GM19372 (cell line): ENCODE data around the gene MRC2.
"Not testable (repeated sequence)": the region's sequence is repeated elsewhere in the genome, so short reads cannot be mapped to it uniquely, and the experiment has no call there.

Experiments used
- ATAC-seq: cut with Tn5 transposase; IDR thresholded peaks from one replicate; pipeline ENCODE4 v1.9.1; 2021; ENCODE audit warnings: mild to moderate bottlenecking, low read depth, moderate library complexity; ENCODE audit not compliant: unreplicated experiment

Gene MRC2

DNA sequence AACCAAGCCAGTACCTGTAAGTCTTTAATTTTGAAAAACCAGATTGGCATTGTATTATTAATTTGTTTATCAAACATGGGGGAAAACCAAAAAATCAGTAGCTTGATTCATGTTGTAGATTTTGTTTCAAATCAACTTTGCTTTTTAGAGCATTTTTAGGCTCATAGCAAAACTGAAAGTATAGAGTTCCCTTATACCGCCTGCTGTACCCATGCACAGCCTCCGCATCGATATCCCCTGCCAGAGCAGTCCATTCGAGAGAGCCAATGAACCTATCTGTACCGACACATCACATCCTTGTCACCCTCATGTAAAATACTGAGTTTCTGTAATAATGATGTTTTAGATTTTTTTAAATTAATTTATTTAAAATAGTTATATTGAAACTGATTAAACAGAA is 16.2 kb upstream of the MRC2 start:
- no peak for ATAC-seq

DNA sequence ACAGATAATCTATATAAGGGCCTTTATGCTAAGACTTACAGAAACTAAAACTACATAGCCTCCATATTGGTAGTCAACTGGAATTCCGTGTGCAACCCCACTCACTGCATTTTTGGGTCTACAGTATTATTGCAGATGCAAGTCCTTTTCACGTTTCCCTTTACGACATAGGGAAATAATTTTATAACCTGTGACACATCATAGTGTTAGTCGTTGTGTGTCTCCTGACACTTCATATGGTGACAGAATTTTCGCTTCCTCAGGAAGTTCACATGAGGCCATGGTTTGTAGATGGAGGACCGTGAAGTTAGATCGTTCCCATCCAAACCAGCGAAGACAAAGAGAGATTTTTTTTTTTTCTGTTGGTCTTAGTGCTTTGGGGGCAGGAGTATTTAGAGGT is 15.7 kb upstream of the MRC2 start:
- no peak for ATAC-seq

DNA sequence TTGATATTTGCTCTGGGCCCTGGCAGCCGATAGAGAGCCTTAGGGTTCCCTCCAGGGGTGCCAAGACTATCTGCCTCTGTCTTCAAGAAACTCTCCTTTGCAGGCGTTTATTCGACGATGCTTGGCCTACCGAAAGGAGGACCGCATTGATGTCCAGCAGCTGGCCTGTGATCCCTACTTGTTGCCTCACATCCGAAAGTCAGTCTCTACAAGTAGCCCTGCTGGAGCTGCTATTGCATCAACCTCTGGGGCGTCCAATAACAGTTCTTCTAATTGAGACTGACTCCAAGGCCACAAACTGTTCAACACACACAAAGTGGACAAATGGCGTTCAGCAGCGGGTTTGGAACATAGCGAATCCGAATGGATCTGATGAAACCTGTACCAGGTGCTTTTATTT is 15.2 kb upstream of the MRC2 start:
- not testable (repeated sequence) for ATAC-seq

DNA sequence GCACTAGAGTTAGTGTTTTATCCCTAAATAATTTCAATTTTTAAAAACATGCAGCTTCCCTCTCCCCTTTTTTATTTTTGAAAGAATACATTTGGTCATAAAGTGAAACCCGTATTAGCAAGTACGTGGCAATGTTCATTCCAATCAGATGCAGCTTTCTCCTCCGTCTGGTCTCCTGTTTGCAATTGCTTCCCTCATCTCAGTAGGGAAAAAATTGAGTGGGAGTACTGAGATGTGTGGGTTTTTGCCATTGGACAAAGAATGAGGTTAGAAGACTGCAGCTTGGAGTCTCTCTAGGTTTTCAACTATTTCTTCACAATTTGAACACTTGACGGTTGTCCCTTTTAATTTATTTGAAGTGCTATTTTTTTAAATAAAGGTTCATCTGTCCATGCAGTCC is 14.4 kb upstream of the MRC2 start:
- ATAC-seq = not testable (repeated sequence)

DNA sequence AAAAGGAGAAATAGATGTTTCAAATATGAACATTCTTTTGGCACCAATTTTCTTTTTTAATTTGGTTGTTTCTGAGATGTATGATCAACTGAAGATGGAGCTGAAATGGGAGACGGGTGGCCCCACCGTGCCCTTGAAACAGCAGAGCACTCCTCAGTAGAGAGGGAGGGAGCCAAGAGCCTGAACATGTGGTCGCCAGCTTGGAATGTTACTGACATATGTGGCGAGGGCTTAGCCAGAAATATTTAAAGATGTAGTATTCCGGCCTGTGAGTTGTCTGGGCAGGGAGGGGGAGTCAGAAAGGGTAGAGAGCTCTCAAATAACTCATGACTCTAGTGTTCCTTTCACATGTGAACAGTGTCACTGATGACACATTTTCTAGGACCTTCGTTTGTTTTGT is 13.3 kb upstream of the MRC2 start:
- no peak for ATAC-seq

DNA sequence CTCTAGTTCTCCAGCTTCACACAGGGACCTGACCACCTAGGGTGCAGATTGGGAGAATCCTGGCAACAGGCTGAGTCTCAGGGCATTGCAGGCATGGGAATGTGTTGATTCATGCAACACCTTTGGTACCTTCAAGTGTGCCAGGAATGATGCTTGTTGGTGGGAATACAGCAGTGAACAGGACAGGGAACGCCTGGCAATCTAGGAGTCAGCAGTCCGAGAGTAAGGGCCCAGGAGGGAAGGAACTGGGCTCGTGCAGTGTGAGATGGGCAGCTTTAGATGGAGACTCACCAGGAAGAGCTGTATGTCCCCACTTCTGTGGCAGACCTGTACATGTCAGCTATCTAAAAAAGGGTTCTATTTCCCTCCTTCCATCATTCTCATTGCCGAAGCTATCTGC is 12.0 kb upstream of the MRC2 start:
- no peak for ATAC-seq

DNA sequence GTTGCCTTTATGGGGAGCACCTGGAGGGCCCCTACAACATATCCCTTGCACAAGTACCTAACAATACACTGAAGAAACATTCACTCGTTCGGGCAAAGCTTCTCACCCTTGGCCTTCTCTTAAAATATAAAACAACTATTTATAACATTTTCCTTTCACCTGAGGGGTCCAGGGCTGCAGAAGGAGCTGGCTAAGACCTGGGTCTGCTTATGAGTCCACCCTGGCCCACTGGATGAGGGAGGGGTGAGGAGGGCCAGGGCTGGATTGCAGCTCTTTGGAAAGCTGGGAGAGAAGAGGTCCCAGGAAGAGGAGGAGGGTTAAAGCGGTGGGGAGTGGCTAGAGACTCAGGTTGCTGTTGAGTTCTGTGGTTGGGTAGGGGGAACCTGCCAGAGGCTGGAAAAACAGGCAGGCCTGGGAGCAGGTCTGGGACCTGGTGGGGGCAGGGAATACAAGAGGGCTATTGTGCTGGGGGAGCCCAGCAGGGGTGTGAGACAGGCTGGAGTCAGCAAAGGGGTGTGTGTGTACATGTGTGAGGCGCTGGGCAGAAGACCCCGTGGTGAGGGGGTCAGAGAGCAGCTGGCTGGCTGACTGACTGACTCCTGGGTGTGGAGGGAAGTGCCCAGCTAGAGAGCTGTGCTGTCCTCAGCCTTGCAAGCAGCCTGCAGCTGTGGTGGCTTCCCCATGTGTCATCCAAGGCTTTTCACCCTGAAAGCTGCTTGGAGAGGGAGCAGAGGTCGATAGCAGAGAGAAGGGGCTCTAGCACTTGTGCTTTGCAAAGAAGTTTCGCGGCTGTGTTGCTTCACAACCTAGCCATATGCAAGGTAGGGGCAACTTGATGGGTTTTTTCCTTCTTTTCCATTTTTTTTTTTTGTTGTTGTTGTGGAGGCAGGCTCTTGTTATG is 10.2 kb upstream of the MRC2 start:
- ATAC-seq = no peak

DNA sequence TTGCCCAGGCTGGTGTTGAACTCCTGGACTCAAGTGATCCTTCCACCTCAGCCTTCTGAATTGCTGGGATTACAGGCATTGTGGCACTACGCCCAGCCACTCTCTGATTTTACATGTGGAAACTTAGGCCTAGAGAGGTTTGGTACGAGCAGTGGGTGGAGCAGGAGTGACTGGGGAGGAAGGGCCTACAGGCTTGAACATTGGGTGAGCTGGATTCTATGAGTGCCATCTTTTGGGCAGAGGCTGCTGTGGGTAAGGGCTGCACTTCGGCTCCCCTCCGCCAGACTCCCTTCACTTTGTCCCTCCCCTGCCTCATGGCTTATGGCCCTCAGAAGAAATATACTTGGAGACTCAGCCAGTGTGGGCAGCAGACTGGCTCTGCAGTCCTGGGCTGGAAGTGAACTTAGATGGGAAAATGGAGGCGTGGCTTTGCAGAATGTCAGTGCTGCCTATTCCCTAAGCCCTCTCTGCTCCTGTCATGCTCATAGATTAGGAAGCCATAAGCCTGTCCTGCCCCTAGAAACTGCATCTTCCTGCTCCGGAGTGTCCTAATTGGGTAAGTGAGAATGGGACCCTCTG is 9.5 kb upstream of the MRC2 start:
- ATAC-seq = no peak

DNA sequence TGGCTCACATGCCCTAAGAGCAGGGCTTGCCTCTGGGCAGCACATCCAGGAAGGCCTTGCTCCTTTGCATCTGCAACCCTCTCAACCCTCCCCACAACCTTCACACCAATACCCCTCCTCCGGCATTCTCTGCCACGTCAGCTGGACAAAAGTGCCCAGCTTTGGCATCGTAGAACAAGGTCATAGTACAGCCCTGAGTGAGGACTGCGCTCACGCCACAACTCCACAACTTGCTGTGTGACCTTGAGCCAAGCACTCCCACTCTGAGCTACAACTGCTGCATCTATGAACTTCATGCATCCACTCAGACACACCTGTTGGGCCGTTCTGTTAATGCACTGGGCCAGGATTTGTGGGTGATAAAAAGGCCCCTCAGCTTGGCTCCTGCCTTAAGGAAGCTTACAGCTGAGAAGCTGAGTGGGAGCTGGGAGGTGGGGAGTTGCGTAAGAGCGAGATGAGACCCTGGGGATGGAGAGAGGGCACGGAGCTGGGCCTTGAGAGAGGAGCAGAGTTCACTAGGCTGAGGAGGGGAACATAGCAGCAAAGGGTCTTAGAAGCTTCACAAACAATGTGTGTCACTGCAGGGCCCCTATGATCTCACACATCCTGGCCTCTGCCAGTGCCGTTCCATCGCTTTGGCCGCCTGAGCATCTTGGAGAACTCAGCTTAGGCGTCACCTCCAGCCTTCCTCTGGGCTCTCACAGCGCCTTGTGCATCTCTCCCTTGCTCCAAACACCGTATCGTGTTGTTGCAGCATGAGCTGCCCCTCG is 8.6 kb upstream of the MRC2 start:
- no peak for ATAC-seq

DNA sequence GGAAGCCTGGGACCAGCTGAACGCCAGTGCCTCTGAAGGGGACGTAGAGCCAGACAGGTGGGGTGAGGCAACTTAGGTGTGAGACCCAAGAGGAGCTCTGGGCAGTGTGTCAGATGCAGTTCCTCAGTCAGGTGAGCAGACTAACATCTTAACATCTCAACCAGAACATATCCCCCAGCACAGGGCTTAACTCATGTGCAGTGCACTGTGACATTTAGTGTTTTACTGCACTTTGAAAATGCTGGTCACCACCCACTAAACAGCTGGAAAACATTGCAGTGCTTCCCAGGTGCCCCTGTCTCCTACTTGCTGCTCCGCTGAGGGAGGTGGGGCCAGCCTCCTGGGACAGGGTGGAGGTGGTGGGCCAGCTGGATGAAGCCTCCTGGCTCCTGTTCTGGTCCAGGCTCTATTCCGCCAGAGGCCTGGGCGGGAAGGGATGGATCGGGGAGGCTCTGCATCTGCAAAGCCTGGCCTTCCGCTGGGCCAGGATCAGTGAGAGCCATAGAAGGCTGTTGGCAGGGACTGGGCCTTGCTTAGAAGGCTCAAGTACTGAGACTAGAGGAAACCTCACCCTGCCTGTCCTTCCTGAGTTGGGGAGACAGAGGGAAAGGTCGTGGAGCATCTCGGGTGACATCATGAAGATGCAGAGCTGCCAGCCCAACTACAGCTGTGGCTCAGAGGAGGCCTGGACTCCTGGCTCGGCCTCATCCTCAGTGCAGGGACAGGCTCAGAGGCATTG is 7.9 kb upstream of the MRC2 start:
- no peak for ATAC-seq

DNA sequence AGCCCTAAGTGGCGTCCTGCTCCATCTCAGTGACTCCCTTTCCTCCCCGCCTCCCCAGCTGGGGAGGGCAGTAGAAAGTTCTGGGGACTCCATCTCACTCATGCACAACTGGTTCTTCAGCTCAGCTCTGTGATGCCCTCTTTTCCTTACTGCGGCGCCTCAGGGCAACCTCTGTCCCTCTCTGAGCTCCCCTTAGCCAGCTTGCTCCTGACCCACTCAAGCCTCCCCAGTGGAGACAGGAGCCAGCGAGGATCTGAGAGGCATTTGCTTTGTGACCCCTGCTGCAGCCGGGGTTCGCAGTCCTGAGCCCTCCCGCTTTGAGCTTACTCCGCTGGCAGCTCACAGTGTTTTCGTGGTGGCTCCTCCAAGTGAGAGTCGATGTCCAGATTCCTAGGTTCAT is 6.2 kb upstream of the MRC2 start:
- no peak for ATAC-seq

DNA sequence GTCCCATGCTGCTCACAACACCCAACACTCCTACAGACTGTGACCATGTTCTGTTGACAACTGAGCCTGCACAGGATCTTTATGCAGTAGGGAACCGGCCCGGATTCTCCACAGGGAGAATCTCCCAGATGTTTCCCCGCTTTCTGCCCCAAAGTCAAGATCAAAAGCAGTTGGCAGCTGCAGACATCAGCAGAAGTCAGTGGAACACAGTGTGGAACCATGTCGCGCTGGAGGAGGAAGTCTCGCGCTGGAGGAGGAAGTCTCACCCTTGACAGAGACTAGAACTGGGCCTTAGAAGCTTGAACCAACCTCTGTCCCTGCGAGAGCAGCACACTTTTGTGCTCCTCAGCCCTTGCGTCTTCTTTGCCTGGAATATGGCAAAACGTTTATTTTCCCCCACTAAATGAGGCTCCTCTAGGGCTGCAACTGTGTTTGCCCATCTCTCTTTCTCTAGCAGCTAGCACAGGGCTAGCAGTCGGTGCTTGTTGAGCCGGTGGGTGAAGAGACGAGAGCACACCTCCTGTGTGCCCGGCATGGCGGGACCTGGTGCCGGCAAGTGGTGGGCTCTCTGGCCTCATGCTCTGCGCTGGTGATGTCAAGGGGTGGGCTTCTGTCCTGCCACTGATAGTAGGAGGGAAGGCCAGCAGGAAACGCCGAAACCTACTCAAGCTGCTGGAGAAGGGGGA is 2.1 kb upstream of the MRC2 start:
- ATAC-seq = no peak

DNA sequence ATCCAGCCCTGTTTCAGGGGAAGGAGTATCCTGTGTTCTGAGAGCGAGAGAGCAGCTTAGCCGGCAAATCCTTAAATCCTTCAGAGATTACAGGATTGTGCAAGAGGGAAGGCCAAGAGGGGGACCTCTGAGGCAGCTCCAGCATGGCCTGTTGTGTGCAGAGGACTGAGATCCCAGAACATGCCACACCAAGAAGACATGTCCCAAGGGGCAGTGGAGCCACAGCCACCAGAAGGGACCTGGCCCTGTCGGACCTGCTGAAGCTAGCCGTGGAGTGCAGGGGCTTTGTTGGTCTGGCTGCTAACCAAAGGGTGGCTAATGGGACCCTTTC is 1.6 kb upstream of the MRC2 start:
- no peak for ATAC-seq

DNA sequence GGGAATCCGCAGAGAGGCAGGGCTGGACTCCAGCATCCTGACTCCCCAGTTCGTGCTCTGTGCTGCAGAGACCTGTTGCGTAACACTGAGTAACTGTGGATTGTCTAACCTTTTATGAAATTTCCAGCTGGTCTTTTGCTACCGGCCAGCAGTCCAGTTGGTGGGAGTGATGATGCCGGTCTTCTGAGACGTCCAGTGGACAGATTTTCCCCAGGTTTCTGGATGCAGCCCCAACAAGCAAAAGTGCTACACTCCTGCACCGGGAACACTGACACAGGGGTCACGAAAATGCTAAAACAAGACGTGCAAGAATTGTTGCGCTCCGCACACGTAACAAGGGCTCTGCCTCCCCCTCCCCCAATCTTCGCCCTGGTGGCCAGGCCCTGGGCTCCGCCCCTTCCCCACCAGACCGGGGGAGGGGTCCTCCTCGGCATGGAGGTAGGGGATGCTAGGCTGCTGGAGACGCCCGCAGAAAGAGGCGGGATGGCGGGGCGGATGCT is 701 bp upstream of the MRC2 start:
- ATAC-seq = no peak

DNA sequence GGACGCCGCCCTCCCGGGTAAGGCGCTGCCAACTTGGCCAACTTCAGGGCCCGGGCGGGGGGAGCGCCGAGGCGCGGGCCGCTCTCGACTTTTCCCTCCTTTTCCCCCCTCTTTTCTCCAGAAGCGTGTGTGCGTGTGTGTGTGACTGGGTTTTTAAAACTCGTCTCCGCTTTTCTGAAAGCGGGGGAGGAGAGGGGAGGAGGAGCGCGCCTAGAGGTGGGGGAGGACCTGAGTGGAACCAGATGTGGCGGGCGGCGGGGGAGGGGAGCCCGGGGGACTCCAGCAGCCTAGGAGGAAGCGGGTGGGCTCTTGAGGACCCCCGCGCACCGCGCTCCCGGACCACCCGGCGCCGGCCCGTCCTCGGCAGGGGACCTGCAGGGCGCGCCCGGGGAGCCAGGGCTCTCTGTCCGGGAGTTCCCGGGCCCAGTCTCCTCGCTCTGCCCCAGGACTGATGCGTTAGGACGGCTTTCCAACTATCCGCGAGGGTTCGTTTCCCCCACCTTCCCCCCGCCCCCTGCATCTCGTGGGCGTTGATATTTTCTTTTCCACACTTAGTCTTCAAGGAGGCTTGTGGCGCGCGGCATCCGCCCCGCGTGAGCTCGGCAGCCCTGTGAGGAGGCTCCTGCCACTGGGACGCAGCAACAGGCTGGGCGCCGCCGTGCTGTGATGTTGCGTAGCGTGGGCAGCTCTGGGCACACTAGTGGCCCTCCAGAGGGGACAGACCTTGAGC is 599 bp downstream of the MRC2 start:
- no peak for ATAC-seq

DNA sequence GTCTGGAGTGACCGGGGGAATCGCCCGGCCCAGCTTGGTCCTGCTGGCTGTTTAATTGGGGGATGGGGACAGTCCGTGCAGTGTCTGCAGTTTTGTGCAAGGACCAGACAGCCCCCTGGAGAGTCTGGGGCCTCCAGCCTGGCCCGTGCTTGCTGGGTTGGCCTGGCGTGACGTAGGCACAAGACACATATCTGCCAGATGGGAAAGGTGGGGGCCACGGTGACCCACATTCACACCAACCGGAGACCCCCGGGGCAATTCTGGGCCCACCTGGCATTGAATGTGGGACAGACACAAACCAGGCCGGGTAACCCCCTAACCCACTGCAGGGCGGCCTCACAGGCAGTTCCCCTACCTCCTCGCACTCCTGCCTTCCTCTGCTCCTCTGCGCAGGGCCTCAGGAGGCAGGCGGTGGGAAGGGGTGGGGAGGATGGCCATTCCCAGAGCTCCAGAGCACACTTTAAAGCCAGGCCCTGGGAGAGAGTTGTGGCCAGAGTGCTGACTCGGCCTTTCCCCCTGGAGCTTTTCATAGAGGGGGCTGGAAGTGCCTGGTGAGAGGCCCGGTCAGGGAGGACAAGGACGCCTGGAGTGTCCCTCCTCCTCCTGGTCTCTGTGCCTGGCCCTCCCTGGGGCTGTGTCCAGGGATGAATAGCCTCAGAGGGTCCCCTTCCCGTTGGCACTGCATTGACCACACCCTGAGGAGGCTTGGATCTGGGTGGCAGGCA is 1.5 kb downstream of the MRC2 start:
- ATAC-seq = no peak

DNA sequence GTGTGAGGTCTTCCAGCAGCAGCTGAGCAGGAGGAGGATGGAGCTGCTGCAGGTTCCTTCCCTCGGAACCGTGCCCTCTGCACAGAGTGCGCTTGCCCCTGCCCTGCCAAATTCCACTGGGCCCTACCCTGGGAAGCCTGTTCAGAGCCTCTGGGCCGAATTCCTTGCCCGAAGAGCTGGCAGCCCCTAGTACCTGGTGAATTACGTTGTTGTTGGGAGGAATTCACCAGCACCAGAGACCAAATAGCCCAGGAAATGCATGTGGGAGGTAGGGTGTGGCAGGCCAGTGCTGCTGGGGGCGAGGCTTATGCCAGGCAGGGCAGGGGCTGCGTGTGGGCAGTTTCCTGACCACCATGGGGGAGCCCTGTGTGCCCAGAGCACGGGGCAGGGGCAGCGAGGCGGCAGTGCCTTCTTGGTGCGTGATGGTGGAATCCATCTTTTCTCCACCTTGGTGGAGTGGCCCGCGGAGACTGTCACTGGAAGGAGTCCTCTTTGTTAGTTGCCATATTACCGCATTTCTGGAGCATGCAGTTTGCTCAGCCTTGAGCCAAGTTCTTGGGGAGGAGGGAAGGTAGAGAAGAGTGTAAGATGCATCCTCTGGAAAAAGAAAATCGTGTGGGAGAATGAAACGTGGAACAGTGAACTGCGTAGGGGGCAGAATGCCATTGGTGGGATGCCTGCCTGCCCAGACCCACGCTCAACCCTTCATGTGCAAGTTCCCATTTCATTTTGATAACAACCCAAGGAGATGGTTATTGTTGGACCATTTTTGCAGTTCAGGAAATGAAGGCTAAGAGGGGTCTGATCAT is 2.3 kb downstream of the MRC2 start:
- no peak for ATAC-seq
